Activated T-helper 2 cell treated with anti-CD3 and anti-CD28 coated beads, Interferon-gamma antibody, Interleukin-2, Interleukin-4, amounts not matched to agents 10 μg/mL and 5 μg/mL and 100 μg/mL, durations not matched to agents 14 hours and 24 hours and 36 hours (primary cell): ENCODE results near the gene DROSHA. TPM values are rescaled to one million over a fixed set of nuclear protein-coding genes. Genes with fewer than 3 reads are reported as not detected.
"Not testable (repeated sequence)": the region's sequence is repeated elsewhere in the genome, so short reads cannot be mapped to it uniquely, and the experiment has no call there.

Experiments used
- DNase-seq: peaks from one replicate; pipeline ENCODE4 v3.0.0; 2021; ENCODE audit warnings: low spot score
- H3K27ac Mint-ChIP-seq: one replicate; pipeline ENCODE4 v1.8.0; 2021; ENCODE audit warnings: mixed read lengths
- H3K27me3 Mint-ChIP-seq: one replicate; pipeline ENCODE4 v1.8.0; 2021; ENCODE audit warnings: low read depth, mixed read lengths
- H3K36me3 Mint-ChIP-seq: one replicate; pipeline ENCODE4 v1.8.0; 2021; ENCODE audit warnings: low read depth, mixed read lengths
- H3K4me1 Mint-ChIP-seq: one replicate; pipeline ENCODE4 v1.8.0; 2021; ENCODE audit warnings: low read depth, mixed read lengths
- H3K4me3 Mint-ChIP-seq: one replicate; pipeline ENCODE4 v1.8.0; 2021; ENCODE audit warnings: low read depth, mild to moderate bottlenecking, moderate library complexity, mixed read lengths
- H3K9me3 Mint-ChIP-seq: one replicate; pipeline ENCODE4 v1.8.0; 2021; ENCODE audit warnings: mixed read lengths
- intact Hi-C: fragments of 100-400 bp; cut with micrococcal nuclease; formaldehyde crosslinking; loops from one replicate; pipeline ENCODE4 v1.15.1; 2023
- total RNA-seq: library from RNA; stranded (reverse); gene quantifications from 2 replicates; pipeline ENCODE4 v1.2.3, GENCODE V29; 2022

Gene DROSHA
- total RNA-seq, 1 donor from 2014 or later: 101 TPM

DNA sequence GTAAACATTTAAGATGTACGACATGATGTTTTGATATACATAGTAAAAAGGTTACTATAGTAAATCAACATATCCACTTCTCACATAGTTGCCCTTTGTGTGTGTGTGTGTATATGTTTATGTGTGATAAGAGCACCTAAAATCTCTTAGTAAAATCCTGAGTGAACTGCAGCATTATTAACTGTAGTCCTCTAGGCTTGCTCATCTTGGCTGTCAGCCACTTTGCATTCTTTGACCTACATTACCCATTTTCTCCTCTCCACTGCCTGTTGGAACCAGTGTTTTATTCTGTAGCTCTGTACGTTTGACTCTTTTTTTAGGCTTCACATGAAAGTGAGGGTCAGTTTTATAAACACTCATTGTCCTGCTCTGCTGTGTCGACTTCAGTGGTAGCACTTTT, 24.6 kb upstream of the DROSHA start:
- H3K9me3 Mint-ChIP-seq: no peaks in the 10 kb centered on the region
- no peak overlapping the region for H3K4me3 Mint-ChIP-seq
- H3K27ac Mint-ChIP-seq: no peak overlapping the region
- intact Hi-C loops: no loop called here
- no peak for DNase-seq
- peaks cover 14% of the 10 kb centered on the region for H3K4me1 Mint-ChIP-seq
- H3K27me3 Mint-ChIP-seq: no peaks in the 10 kb centered on the region
- peaks cover 58% of the 10 kb centered on the region for H3K36me3 Mint-ChIP-seq

DNA sequence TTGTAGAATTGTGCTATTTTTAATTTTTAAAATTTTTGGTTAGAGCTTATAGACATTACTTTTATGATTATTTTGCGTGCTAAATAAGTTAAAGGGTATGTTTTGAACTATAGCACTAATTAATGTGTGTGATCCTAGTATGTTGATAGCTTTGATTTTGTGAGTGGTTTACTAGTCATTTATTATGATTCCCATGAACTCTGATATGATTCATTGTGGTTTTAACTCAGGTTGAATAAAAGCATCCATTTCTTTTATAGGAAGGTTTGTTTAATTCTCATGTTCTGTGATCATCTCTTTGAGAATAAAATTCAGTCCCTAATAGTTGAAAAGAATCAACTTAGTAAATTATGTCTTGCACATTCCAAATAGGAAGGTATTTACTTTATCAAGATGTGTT, 22.7 kb upstream of the DROSHA start:
- peaks cover 71% of the 10 kb centered on the region for H3K36me3 Mint-ChIP-seq
- intact Hi-C loops: no loop called here
- H3K4me3 Mint-ChIP-seq: no peak overlapping the region
- no peaks in the 10 kb centered on the region for H3K9me3 Mint-ChIP-seq
- H3K27me3 Mint-ChIP-seq: no peaks in the 10 kb centered on the region
- peaks cover 10% of the 10 kb centered on the region for H3K4me1 Mint-ChIP-seq
- H3K27ac Mint-ChIP-seq: no peak overlapping the region
- DNase-seq: no peak

DNA sequence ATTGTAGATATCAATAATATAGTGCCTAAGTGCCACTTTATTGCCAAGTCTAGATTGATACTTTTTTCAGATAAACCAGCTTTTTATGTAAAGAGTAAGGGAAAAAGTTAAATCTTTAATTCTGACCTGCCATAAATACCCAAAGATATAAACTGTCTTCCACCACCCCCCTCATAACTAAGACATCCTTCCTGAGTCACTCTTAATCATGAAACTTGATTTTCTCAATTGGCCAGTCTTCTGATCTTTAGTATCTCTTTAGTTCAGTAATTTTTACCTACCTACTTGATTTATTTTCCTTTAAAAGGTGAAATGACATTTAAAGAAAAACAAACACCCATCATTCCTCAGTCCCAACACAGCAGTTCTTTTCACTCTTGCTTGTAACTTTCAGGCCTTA, 22.0 kb upstream of the DROSHA start:
- DNase-seq: no peak
- Mint-ChIP-seq H3K36me3 (peaks cover 75% of the 10 kb centered on the region), H3K27me3 (no peaks in the 10 kb centered on the region), H3K4me1 (peaks cover 13% of the 10 kb centered on the region), H3K9me3 (no peaks in the 10 kb centered on the region), H3K4me3 (no peak overlapping the region), H3K27ac (peak overlapping the region; percentile 20)
- intact Hi-C loops: no loop called here

DNA sequence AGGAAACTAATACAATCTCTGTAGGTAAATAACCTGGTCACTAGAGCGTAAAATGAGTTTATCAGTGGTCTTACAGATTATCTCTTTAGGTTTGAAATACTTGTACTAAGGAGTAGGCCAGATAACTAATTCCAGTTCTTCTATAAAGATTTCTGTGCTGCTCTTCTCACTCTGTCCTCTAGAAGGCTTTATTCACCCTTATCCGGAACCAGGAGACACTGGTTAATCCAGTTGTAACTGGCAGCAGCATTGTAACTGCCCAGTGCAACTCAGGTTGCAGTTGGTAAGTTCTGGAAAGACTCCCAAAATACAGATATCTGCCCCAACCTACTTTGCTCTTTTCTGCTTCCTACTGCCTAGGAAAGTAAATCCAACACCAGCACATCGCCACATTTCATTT, 20.0 kb upstream of the DROSHA start:
- peaks cover 14% of the 10 kb centered on the region for H3K4me1 Mint-ChIP-seq
- H3K4me3 Mint-ChIP-seq: no peak overlapping the region
- no peaks in the 10 kb centered on the region for H3K27me3 Mint-ChIP-seq
- H3K9me3 Mint-ChIP-seq: no peaks in the 10 kb centered on the region
- intact Hi-C loops: no loop called here
- H3K36me3 Mint-ChIP-seq: peaks cover 82% of the 10 kb centered on the region
- no peak for DNase-seq
- H3K27ac Mint-ChIP-seq: no peak overlapping the region

DNA sequence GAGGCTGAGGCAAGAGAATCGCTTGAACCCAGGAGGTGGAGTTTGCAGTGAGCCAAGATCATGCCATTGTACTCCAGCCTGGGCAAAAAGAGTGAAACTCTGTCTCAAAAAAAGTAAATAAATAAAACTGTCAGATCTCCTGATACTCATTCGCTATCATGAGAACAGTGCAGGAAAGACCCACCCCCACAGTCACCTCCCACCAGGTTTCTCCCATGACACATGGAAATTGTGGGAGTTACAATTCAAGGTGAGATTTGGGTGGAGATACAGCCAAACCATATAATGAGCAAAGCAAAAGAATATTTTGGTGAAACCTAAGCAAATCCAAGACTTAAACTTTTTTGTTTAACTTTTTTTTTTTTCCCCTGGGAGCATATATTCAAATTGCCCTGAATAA, 17.2 kb upstream of the DROSHA start:
- H3K9me3 Mint-ChIP-seq, H3K4me1 Mint-ChIP-seq, H3K27me3 Mint-ChIP-seq, DNase-seq, H3K4me3 Mint-ChIP-seq: not testable (repeated sequence)
- H3K27ac Mint-ChIP-seq: peak overlapping the region; percentile 0
- peaks cover 82% of the 10 kb centered on the region for H3K36me3 Mint-ChIP-seq
- intact Hi-C loops: loop anchor here (1.0 kb wide), 1 partner anchor 15 kb away; no protein-coding TSS in a partner anchor

DNA sequence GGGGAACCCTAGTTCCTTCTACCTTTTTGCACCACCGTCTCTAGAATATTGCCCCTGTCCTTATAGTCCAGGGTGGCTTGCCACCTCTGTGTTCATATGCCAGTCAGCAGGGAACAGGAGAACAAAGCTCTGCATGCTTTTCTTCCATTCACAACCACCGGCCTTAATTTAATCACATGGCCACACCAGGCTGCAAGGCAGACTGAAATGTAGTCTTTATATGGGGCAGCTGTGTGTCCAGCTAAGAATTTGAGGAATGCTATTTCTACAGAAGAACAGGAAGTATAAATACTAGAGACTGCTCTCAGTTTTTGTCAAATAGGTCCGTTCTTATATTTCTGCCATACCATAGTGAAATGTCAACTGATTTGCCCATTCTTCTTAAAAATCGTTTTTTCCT, 6.0 kb upstream of the DROSHA start:
- H3K27ac Mint-ChIP-seq: no peak overlapping the region
- H3K9me3 Mint-ChIP-seq: no peaks in the 10 kb centered on the region
- no peaks in the 10 kb centered on the region for H3K27me3 Mint-ChIP-seq
- H3K4me3 Mint-ChIP-seq: no peak overlapping the region
- no peak for DNase-seq
- H3K4me1 Mint-ChIP-seq: peaks cover 25% of the 10 kb centered on the region
- H3K36me3 Mint-ChIP-seq: peaks cover 73% of the 10 kb centered on the region
- intact Hi-C loops: no loop called here

DNA sequence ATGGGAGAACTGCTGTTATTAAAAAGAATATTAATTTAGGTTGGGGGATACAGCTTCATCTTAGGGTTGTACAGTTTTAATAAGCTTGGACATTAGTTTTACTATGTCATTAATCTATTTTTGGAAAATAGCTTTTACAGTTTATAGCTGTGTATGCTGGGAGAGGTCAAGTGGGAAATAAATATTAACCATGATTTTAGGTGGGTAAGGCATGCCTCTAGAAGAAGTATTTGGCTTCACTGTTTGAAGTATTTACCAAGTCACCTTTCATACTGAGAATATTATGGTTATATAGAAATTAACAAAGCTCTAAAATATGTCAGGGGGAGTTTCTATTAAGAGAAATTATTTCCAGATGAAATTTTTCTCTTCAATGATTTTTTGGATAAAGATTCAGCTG, 5.5 kb upstream of the DROSHA start:
- no peak overlapping the region for H3K27ac Mint-ChIP-seq

DNA sequence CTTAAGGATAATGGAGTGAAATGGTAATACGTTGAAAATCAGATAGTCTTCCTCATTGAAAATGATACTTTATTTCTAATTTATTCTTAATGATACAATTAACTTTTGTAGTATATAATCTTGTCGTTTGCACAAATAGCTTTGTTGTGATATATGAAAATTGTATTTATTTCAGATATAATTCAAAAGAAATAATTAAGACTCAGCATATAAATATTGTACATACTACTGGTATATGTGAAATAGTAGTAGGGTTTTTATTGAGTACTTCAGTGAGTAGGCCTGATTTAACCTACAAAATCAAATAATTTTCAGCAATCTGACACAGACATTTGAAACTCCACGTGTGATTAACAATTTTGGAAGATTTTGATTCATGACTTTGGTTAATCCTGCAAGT, 5.0 kb upstream of the DROSHA start:
- H3K9me3 Mint-ChIP-seq: no peaks in the 10 kb centered on the region
- intact Hi-C loops: no loop called here
- no peaks in the 10 kb centered on the region for H3K27me3 Mint-ChIP-seq
- peaks cover 25% of the 10 kb centered on the region for H3K4me1 Mint-ChIP-seq
- H3K4me3 Mint-ChIP-seq: no peak overlapping the region
- no peak overlapping the region for H3K27ac Mint-ChIP-seq
- H3K36me3 Mint-ChIP-seq: peaks cover 68% of the 10 kb centered on the region
- DNase-seq: no peak

More for the DNA sequence above, 5.5 kb upstream of the DROSHA start:
- peaks cover 25% of the 10 kb centered on the region for H3K4me1 Mint-ChIP-seq
- H3K27me3 Mint-ChIP-seq: no peaks in the 10 kb centered on the region
- no peaks in the 10 kb centered on the region for H3K9me3 Mint-ChIP-seq
- peaks cover 69% of the 10 kb centered on the region for H3K36me3 Mint-ChIP-seq
- no peak for DNase-seq
- H3K4me3 Mint-ChIP-seq: no peak overlapping the region
- intact Hi-C loops: no loop called here

DNA sequence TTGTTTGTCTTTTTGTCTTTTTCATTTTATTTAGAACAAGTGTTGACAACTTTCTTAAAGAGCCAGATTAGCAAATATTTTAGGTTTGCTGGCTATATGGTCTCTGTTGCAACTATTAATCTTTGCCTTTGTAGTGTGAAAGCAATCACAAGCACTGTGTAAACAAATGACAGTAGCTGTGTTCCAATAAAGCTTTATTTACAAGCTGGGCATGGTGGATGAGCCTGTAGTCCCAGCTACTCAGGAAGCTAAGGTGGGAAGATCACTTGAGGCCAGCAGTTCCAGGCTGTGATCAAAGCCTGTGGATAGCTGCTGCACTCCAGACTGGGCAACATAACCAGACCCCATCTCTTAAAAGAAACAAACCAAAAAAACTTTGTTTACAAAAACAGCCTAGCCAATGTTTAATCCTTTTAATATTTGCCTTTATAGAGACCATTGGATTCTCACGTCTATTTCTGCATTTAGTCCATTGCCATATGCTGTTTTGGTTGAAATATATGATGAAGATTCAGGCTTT, 2.7 kb upstream of the DROSHA start:
- Mint-ChIP-seq H3K27me3 (no peaks in the 10 kb centered on the region), H3K9me3 (no peaks in the 10 kb centered on the region), H3K27ac (no peak overlapping the region), H3K36me3 (peaks cover 72% of the 10 kb centered on the region), H3K4me3 (peak overlapping the region; percentile 61), H3K4me1 (peaks cover 39% of the 10 kb centered on the region)
- intact Hi-C loops: loop anchor here (5.0 kb wide), 1 partner anchor 103 kb away; the partner anchor contains the start of gene PDZD2
- no peak for DNase-seq

DNA sequence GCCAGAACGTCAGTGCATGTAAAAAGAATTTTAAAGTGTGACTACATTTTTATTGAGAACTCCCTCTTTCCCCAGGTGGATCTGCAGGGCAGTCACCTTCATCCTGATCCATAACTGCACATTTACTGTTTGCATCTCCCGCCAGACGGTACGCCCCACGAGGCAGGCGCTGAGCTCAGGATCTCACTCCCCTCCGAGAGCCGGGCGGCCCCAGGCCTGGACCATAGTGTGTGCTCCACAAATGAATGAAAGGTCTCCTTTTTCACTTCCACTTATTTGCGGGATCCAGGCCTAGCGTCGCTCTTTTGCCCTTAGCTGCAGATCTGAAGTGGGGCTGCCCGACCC, 378 bp downstream of the DROSHA start:
- Mint-ChIP-seq H3K27me3 (no peaks in the 10 kb centered on the region), H3K9me3 (no peaks in the 10 kb centered on the region), H3K4me3 (peak overlapping the region; percentile 94), H3K4me1 (peaks cover 37% of the 10 kb centered on the region), H3K27ac (peak overlapping the region; percentile 90), H3K36me3 (peaks cover 78% of the 10 kb centered on the region)
- intact Hi-C loops: loop anchor here (5.0 kb wide), 1 partner anchor 106 kb away; the partner anchor contains the start of gene PDZD2
- peak; percentile 21 for DNase-seq

DNA sequence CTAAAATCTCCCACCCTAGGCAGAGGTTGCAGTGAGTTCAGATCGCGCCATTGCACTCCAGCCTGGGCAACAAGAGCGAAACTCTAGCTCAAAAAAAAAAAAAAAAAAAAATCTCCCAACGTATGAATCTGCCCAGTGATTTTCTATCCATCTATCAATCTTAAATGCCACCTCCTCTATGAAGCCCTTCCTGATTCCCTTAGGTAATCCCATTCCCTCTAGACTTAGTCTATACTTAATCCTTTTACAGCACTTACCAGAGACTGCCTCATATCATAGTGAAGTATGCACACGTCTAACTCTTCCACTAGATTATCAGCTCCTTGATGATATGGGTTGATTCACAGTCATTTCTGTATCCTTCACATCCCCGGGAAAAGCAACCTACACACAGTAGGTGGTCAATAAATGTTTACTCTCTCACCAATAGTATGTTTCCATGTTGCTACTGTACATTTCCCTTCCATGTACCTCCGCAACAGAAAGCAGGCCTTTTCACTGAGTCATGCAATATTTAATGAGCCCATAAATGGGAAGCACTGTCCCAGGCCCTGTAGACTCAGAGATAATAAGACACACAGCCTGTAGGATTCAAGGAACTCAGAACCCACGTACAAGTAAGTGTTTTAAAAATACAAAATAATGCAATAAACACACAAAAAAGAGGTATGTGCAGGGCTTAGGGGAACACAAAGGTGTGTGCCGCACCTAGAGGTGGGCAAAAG, 1.2 kb downstream of the DROSHA start:
- Mint-ChIP-seq H3K4me3 (peak overlapping the region; percentile 94), H3K4me1 (peaks cover 37% of the 10 kb centered on the region), H3K36me3 (peaks cover 77% of the 10 kb centered on the region), H3K27ac (no peak overlapping the region), H3K9me3 (no peaks in the 10 kb centered on the region), H3K27me3 (no peaks in the 10 kb centered on the region)
- intact Hi-C loops: loop anchor here (5.0 kb wide), 1 partner anchor 107 kb away; the partner anchor contains the start of gene PDZD2
- no peak for DNase-seq

DNA sequence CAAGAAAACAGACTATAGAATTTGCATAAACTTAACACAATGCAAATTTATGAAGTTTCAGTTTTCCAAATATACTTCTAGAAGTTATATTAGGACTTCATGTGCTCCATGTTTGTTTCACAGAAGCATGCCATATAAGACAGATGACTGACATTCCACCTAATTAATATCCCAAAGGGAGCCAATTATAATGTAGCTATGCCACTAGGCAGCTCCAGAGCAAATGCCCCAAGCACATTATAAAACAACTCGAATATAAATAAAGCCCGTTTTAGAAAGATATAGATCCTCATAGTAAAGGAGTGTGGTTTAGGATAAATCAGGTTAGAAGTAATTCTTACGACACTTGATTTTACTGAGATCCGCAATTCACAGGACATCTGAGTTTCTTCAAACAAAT, 8.9 kb downstream of the DROSHA start:
- Mint-ChIP-seq H3K27me3 (no peaks in the 10 kb centered on the region), H3K36me3 (peaks cover 65% of the 10 kb centered on the region), H3K4me1 (peaks cover 2% of the 10 kb centered on the region), H3K4me3 (no peak overlapping the region), H3K27ac (no peak overlapping the region), H3K9me3 (no peaks in the 10 kb centered on the region)
- intact Hi-C loops: no loop called here
- DNase-seq: no peak

DNA sequence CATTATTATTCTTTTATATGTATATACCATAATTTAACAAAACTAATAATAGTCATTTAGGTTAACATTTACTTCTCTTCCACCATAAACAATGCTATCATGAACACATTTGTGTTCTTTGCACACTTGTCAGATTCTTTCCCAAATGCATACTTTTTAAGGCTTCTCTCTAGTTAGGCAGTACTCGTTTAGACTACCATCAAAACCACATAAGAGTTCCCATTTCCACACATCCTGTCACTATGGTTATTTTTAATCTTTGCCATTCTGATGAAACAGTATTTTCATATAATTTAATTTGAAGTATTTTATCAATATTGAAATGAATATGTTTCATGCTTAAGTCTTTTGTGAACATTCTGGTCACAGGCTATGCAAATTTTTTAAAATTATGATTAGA, 15.1 kb downstream of the DROSHA start:
- no peak for DNase-seq
- intact Hi-C loops: no loop called here
- H3K27ac Mint-ChIP-seq: no peak overlapping the region
- H3K4me1 Mint-ChIP-seq: peaks cover 6% of the 10 kb centered on the region
- peaks cover 57% of the 10 kb centered on the region for H3K36me3 Mint-ChIP-seq
- no peak overlapping the region for H3K4me3 Mint-ChIP-seq
- H3K9me3 Mint-ChIP-seq: no peaks in the 10 kb centered on the region
- H3K27me3 Mint-ChIP-seq: no peaks in the 10 kb centered on the region
